Fibroblast of pulmonary artery (primary cell): ENCODE measurements around the gene FAM161B.
"Not testable (repeated sequence)": the region's sequence is repeated elsewhere in the genome, so short reads cannot be mapped to it uniquely, and the experiment has no call there.

ENCODE experiments used
- DNase-seq: peaks from one replicate; pipeline ENCODE4 v3.0.0-alpha.2; 2010; ENCODE audit warnings: low read depth
- H3K4me3 ChIP-seq: replicated peaks from 2 replicates; pipeline ENCODE4 v1.5.1; 2011; ENCODE audit warnings: low read depth, mild to moderate bottlenecking, control low read depth, low read length, moderate library complexity
- CTCF ChIP-seq: IDR thresholded peaks from 2 replicates; pipeline ENCODE4 v1.5.1; 2011; ENCODE audit warnings: mild to moderate bottlenecking, control low read depth, low read length, inconsistent platforms; ENCODE audit errors: missing control alignments

FAM161B gene

GRCh38 chr14:73991092-73991491, 41.2 kb upstream of the FAM161B start:
- H3K4me3 ChIP-seq = no peak overlapping the region
- DNase-seq = no peak
- no peak for TF ChIP-seq CTCF

- DNase-seq, H3K4me3 ChIP-seq: not testable (repeated sequence)
These were observed 38.8 kb upstream of the FAM161B start for GRCh38 chr14:73988656-73989055.

GRCh38 chr14:73988065-73988464, 38.2 kb upstream of the FAM161B start:
- no peak for TF ChIP-seq CTCF
- H3K4me3 ChIP-seq = no peak overlapping the region
- no peak for DNase-seq

- DNase-seq = peak; percentile 6
- TF ChIP-seq CTCF = no peak
- H3K4me3 ChIP-seq = no peak overlapping the region
These were observed 28.0 kb upstream of the FAM161B start for GRCh38 chr14:73977896-73978295.

GRCh38 chr14:73976125-73976524, 26.2 kb upstream of the FAM161B start:
- DNase-seq = no peak
- TF ChIP-seq CTCF = no peak
- no peak overlapping the region for H3K4me3 ChIP-seq

GRCh38 chr14:73973497-73973896, 23.6 kb upstream of the FAM161B start:
- no peak for TF ChIP-seq CTCF
- no peak for DNase-seq
- H3K4me3 ChIP-seq = no peak overlapping the region

GRCh38 chr14:73968885-73969284, 19.0 kb upstream of the FAM161B start:
- DNase-seq = no peak
- H3K4me3 ChIP-seq = no peak overlapping the region
- TF ChIP-seq CTCF = no peak

- no peak for DNase-seq
- no peak for TF ChIP-seq CTCF
- no peak overlapping the region for H3K4me3 ChIP-seq
These were observed 15.3 kb upstream of the FAM161B start for GRCh38 chr14:73965216-73965615.
